ENCODE measurements around the gene AFDN.

Gene AFDN, protein sequence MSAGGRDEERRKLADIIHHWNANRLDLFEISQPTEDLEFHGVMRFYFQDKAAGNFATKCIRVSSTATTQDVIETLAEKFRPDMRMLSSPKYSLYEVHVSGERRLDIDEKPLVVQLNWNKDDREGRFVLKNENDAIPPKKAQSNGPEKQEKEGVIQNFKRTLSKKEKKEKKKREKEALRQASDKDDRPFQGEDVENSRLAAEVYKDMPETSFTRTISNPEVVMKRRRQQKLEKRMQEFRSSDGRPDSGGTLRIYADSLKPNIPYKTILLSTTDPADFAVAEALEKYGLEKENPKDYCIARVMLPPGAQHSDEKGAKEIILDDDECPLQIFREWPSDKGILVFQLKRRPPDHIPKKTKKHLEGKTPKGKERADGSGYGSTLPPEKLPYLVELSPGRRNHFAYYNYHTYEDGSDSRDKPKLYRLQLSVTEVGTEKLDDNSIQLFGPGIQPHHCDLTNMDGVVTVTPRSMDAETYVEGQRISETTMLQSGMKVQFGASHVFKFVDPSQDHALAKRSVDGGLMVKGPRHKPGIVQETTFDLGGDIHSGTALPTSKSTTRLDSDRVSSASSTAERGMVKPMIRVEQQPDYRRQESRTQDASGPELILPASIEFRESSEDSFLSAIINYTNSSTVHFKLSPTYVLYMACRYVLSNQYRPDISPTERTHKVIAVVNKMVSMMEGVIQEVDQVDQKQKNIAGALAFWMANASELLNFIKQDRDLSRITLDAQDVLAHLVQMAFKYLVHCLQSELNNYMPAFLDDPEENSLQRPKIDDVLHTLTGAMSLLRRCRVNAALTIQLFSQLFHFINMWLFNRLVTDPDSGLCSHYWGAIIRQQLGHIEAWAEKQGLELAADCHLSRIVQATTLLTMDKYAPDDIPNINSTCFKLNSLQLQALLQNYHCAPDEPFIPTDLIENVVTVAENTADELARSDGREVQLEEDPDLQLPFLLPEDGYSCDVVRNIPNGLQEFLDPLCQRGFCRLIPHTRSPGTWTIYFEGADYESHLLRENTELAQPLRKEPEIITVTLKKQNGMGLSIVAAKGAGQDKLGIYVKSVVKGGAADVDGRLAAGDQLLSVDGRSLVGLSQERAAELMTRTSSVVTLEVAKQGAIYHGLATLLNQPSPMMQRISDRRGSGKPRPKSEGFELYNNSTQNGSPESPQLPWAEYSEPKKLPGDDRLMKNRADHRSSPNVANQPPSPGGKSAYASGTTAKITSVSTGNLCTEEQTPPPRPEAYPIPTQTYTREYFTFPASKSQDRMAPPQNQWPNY (N-terminal part only)

DNA sequence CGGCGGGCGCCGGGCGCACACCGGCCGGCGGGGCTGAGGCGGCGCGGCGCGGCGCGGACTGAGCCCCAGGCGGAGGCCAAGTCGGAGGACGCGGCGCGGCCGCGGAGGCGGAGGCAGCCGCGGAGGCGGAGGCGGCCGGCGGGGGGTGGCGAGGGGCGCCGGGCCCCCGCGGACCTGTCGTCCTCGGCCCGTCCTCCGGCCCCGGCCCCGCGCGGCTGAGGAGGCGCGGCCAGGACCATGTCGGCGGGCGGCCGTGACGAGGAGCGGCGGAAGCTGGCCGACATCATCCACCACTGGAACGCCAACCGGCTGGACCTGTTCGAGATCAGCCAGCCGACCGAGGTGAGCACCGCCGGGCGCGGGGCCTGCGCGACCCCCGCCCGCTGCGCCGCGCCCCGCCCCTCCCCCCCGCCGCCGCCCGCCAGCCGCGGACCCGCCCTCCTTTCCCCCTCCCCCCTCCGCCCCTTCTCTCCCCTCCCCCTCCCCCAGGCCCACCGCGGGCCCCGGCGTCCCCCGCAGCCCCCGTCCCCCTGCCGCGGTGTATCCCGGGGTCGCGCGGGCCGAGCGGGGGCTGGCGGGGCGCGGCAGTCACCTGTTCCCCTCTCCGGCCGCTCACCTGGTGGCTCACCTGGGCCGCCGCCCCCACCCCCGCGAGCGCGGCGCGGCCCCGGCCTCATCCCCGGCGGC, at the start of gene AFDN:
TSS of gene AFDN (plus strand) at position 16 of the 687 bp plus-strand sequence. CDS start at position 238, 222 bp downstream.
- H3K4me3 ChIP-seq (ENCODE audit: low read length): peak within 1 kb of the TSS; percentile 73
- TF ChIP-seq, protein P1, sequence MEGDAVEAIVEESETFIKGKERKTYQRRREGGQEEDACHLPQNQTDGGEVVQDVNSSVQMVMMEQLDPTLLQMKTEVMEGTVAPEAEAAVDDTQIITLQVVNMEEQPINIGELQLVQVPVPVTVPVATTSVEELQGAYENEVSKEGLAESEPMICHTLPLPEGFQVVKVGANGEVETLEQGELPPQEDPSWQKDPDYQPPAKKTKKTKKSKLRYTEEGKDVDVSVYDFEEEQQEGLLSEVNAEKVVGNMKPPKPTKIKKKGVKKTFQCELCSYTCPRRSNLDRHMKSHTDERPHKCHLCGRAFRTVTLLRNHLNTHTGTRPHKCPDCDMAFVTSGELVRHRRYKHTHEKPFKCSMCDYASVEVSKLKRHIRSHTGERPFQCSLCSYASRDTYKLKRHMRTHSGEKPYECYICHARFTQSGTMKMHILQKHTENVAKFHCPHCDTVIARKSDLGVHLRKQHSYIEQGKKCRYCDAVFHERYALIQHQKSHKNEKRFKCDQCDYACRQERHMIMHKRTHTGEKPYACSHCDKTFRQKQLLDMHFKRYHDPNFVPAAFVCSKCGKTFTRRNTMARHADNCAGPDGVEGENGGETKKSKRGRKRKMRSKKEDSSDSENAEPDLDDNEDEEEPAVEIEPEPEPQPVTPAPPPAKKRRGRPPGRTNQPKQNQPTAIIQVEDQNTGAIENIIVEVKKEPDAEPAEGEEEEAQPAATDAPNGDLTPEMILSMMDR (conservative IDR thresholded peaks at IDR 0.05; ENCODE audit: low read length): no peak
- DNase-seq (ENCODE audit: low read depth): peak; percentile 16

DNA sequence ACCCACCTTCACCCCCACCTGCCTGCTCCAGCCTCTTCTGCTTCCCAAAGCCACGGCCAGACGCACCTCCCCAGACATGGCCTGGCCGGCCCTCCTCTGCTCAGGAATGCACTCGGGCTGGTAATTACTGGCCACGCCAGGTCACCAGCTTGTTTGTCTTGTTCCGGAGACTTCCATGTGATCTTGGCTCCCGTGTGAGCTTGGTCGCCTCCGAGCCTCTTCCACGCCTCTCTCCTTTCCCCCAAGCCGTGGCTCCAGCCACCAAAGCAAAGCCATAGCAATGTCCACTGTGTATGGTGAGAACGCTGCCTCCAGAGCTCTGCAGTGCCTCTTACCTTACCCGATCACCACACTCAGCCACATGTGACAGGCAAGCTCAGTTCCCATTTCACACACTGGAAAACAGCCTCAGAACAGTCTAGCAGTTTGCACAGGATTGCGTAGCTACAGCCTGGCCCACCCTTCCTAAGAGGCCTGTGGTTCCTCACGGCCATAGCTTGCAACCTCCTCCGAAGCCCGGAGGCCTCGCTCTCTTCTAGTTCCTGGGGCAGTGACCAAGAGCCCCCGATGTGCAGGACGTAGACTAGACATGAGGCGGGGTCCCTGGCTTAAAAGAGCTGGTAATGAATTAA, 48.1 kb upstream of the AFDN start:
- H3K4me3 ChIP-seq (ENCODE audit: low read length): no peak overlapping the region
- TF ChIP-seq, protein P1 (conservative IDR thresholded peaks at IDR 0.05; ENCODE audit: low read length): no peak
- DNase-seq (ENCODE audit: low read depth): no peak

DNA sequence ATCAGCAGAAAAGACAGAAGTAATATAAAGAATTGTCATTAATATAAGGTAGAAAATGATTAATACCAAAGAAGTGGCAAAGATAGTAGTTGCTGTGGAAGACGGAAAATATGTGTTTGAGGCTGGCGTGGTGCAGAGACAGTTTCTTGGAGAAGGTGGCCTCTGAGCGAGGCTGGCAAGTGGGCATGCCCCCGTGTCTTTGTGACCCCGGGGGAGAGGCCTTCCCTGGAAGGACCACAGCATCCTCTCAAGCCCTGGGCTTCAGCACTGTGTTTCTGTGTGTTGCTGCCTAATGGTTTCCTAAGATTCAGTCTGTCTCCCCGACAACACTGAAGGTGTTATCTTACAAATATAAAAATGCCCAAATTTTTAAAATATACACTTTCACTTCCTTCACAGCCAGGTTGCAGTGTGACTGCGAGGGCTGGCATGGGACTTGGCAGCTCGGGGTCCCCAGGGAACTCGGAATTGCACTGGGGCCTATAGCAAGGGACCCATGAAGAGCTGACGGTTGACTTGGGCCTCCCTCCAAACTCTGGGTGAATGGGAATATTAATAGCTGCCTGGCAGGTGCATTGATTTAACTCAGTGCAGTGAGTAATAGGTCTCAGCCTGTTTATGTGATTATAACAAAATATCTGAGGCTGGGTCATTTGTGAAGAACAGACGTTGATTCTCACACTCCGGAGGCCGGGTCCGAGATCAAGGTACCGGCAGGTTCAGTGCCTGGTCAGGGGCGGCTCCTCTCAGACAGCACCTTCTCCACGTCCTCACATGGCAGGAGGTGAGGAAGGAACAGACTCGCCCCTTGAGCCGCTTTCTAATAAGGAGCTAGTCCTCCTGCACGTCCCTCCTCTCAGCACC, 47.4 kb upstream of the AFDN start:
- TF ChIP-seq, protein P1 (conservative IDR thresholded peaks at IDR 0.05; ENCODE audit: low read length): no peak
- DNase-seq (ENCODE audit: low read depth): no peak

DNA sequence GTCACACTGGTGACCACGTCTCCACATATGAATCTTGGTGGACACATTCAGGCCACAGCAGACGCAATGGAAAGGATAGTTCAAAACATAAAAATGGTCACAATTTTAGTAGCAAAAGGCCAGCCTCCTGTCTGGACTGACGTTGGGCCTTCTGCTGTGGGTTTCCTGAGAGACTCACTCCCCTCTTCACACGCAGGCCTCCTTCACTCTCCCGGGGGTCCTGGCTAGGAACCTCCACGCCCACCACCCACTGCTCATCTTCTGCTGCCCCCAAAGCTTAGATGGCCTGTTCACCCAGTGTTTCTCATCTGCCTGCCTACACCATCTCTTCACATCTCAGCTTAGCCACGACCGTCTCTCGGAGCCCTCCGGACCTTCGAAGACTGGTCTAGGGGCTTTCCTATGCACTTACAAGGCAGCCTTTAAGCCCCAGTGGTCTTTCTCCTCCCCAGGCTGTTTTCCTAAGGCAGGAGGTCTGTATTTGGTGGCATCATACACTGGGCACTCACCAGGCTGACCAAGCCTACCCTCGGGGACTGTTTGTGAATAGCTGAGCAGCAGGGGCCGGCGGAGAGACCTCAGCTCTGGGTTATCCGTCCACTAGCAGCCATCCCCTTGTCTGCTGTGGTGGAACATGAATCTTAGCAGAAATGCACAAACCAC, 46.6 kb upstream of the AFDN start:
- TF ChIP-seq, protein P1 (conservative IDR thresholded peaks at IDR 0.05; ENCODE audit: low read length): no peak

More for the DNA sequence above, 47.4 kb upstream of the AFDN start:
- H3K4me3 ChIP-seq (ENCODE audit: low read length): no peak overlapping the region

DNA sequence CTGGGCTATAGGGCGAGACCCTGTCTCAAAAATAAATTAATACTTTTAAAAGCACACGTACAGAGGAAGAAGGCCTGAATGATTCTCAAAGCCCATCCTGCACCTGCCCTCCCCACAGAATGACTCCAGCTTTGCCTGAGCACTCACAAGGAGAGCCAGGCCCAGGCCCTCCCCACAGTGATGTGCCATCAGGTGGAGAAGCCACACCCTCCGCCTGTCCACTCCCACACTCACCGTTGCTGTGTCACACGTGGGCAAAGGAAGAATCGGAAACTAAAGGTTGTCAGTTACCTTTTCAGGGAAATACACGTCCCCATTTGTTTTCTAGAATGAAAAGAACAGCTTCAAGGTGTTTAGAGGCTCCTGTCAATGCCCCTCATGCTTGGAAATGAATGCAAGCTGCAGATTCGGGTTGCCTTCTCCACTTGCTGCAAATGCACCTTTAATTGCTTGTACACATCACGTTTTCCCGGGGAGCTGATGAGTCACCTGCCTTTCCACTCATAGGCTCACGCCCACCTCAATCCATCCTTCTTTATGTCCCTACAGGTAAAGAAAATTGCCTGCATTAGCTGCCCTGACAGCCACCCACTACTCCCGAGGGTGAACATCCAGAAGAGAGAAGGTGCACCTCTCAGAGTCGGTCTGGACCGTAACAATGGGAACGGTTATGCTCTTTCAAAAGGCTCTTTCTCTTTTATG, 45.5 kb upstream of the AFDN start:
- DNase-seq (ENCODE audit: low read depth): no peak
- no peak overlapping the region for H3K4me3 ChIP-seq (ENCODE audit: low read length)
- TF ChIP-seq, protein P1 (conservative IDR thresholded peaks at IDR 0.05; ENCODE audit: low read length): no peak

More for the DNA sequence above, 46.6 kb upstream of the AFDN start:
- H3K4me3 ChIP-seq (ENCODE audit: low read length): no peak overlapping the region
- DNase-seq (ENCODE audit: low read depth): no peak

All from AG10803 (cell line).